H7 (cell line): ENCODE measurements around the gene ZNF385D. TPM values are rescaled to one million over a fixed set of nuclear protein-coding genes. Genes with fewer than 3 reads are reported as not detected.

Source experiments
- DNase-seq: peaks from one replicate; pipeline ENCODE4 v3.0.0; 2012
- H3K27me3 ChIP-seq: 2 replicates; pipeline ENCODE4 v1.6.0; 2011; ENCODE audit warnings: mild to moderate bottlenecking, low read length; ENCODE audit not compliant: control insufficient read depth, insufficient read depth
- H3K36me3 ChIP-seq: replicated peaks from 2 replicates; pipeline ENCODE4 v1.5.1; 2011; ENCODE audit warnings: low read length; ENCODE audit not compliant: control insufficient read depth, insufficient read depth
- H3K4me3 ChIP-seq: 2 replicates; pipeline ENCODE4 v1.5.1; 2011; ENCODE audit warnings: low read depth, mild to moderate bottlenecking, control low read depth, low read length, moderate library complexity; ENCODE audit not compliant: insufficient read depth
- total RNA-seq: library from RNA; depleted of rRNA; stranded (reverse); fragments of >200 nt; shearing (Covaris generic); gene quantifications from 2 replicates; pipeline ENCODE4 v1.2.3, GENCODE V29; 2014

ZNF385D gene
- total RNA-seq, 1 experiment from 2014 or later: 0.17 TPM

GRCh38 chr3:21372316-21372715 lies 378.7 kb downstream of the ZNF385D start:
- no peaks in the 10 kb centered on the region for H3K36me3 ChIP-seq
- H3K27me3 ChIP-seq: no peaks in the 10 kb centered on the region
- no peak overlapping the region for H3K4me3 ChIP-seq
- no peak for DNase-seq
